GM18909 (cell line): ENCODE results near the gene CNTNAP2.
"Not testable (repeated sequence)": the region's sequence is repeated elsewhere in the genome, so short reads cannot be mapped to it uniquely, and the experiment has no call there.

Experiments
- ATAC-seq: cut with Tn5 transposase; IDR thresholded peaks from one replicate; pipeline ENCODE4 v1.9.1; 2021; ENCODE audit warnings: mild to moderate bottlenecking; ENCODE audit not compliant: unreplicated experiment, poor library complexity

Gene CNTNAP2

DNA sequence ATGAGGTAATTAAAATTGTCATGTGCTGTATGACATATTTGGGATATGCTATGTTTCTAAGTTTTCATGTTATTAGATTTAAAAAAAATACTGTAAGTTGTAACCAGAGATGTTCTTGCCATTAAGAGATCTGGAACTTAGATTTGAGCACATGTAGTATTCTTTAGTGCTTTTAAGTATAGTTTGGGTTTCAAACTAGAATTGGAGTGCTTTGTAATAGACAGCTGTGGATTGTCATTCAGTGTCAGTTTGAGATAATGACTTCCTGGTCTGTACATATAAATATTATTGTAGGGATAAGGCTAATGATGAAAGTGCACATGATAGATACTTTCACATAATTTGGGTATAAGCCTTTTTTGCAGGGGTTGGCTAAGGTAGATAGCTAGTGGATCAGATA, 936.2 kb downstream of the CNTNAP2 start:
- no peak for ATAC-seq

GRCh38 chr7:147053746-147054145, 937.1 kb downstream of the CNTNAP2 start:
- no peak for ATAC-seq

DNA sequence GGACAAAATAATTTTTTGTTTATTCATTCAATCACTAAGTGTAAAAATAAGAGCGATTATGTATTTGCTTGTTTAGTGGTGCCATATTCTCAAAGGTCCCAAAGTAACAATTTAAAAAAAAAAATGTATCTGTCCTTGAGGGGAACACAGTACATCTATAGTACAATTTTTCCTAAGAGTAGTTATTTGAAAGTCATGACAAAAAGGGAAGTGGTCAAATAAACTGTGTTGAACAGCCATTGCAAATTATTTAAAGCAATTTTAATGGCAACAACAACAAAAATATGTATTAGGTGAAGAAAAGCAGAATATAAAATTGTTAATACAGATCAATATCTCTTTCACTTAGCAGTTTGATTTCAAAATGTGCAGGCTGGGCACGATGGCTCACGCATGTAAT, 943.5 kb downstream of the CNTNAP2 start:
- no peak for ATAC-seq

DNA sequence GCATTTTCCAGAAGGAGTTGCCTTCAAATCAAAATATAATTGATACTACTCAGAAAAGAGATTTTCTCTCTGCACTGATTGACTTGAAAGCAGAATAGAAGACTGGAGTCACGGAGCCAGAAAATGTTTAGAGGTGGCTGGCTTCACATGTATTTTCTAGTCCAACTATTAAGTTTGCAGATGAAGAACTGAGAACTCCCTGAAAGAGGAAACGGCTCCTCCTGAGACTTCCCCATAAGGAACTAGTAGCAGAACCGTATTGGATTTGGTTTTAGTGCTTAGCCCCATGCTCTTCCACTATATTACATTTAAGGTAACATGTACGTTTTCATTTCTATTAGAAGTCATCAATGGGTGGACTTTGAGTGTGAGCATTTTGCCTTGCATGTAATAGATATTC, 946.3 kb downstream of the CNTNAP2 start:
- no peak for ATAC-seq

GRCh38 chr7:147068842-147069241, 952.2 kb downstream of the CNTNAP2 start:
- no peak for ATAC-seq

GRCh38 chr7:147069771-147070170, 953.2 kb downstream of the CNTNAP2 start:
- ATAC-seq = no peak

- ATAC-seq = no peak
These were observed 954.3 kb downstream of the CNTNAP2 start for GRCh38 chr7:147070886-147071285.

DNA sequence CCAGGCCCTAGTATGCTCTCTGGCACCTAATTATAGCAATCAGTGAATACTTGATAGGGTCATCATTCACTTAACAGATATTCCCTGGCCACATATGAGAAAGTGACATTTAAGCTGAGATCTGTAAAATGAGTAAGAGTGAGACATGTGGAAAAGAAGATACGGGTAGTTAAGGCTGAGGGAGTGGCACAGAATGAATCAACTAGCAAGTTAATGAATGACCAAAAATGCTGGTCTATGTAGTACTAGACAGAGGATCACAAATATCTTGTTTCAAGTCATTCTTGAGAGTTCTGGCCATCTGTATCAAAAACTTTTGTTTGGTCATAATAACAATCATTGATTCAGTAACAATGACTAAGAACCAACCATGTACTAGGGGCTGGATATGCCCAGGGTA, 954.9 kb downstream of the CNTNAP2 start:
- ATAC-seq = no peak

- ATAC-seq = no peak
These were observed 961.7 kb downstream of the CNTNAP2 start for GRCh38 chr7:147078312-147078711.

- no peak for ATAC-seq
These were observed 962.5 kb downstream of the CNTNAP2 start for GRCh38 chr7:147079083-147079482.

- no peak for ATAC-seq
These were observed 963.4 kb downstream of the CNTNAP2 start for GRCh38 chr7:147079921-147080420.

- ATAC-seq = no peak
These were observed 964.5 kb downstream of the CNTNAP2 start for GRCh38 chr7:147081117-147081516.

- ATAC-seq = no peak
These were observed 972.5 kb downstream of the CNTNAP2 start for GRCh38 chr7:147089051-147089461.

DNA sequence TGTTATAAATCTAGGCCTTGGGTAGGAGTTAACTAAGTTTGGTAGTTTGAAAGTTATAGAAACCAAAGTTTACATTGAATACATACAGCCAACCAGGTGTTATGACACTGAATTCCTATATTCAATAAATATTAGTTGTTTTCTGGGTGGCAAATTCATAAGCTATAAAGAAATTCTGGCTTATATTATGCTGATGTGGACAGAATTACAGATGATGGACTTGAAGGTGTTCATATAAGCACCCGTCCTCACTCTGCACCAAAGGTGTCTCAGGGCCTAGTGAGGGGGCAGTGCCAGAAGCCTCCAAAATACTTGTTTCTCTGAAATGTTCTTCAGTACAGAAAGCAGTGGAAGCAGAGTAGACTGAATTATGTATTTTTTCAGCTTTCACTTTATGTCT, 973.0 kb downstream of the CNTNAP2 start:
- ATAC-seq = no peak

DNA sequence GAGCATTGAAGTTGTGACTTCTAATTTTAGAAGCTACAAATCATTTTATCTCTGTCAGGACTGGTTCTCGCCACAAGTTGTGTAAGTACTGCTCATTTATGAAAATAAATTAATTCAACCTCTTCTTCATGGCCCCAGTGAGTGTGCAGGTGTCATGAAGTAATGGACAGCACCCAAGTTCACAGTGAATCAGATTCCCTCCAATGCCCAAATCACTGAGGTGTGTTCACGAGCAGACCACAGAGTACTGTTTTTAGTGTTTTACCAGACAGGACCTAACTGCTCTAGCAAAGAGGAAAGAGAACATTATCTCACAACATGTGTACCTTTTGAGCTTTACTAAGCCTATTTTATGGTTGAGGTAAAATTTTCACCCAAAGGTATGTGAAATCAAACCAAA, 980.0 kb downstream of the CNTNAP2 start:
- ATAC-seq = no peak

DNA sequence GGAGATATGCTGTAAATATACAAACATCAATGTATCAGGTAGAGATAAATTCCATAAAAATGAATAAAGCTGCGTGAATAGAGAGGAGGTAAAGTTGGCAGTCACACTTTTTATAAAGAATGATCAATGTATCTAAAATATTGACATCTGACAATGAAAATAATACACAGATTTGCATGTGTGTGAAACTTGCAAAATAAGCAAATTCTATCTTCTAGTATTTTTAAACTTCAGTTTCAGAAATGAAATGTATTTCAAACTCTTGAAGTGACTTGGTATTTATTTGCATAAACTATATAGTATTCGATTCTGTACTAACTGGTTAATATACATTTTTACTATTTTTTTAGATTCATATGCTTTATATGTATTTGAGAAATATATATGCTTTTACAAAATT, 986.6 kb downstream of the CNTNAP2 start:
- no peak for ATAC-seq

DNA sequence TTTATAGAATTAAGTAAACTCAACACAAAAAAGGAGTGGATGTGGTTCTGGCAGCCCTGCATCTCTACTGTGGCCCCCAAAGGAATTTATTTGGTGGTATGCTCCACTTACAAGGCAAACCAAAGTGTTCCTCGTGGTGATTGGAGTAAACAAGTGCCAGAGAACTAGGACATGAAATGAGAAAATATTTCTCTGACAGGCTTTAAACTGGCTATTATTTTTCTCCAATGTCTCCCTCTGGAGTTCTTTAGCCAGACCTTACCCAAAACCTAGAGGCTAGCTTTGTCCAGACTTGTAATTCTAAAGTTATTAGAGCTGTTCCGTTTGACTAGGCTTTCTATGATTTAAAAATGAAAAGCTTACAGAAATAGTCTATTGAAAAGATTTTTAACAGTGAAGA, 990.1 kb downstream of the CNTNAP2 start:
- ATAC-seq = no peak

- not testable (repeated sequence) for ATAC-seq
These were observed 997.9 kb downstream of the CNTNAP2 start for GRCh38 chr7:147114525-147114924.

GRCh38 chr7:147136352-147136751, 1019.8 kb downstream of the CNTNAP2 start:
- ATAC-seq = no peak

DNA sequence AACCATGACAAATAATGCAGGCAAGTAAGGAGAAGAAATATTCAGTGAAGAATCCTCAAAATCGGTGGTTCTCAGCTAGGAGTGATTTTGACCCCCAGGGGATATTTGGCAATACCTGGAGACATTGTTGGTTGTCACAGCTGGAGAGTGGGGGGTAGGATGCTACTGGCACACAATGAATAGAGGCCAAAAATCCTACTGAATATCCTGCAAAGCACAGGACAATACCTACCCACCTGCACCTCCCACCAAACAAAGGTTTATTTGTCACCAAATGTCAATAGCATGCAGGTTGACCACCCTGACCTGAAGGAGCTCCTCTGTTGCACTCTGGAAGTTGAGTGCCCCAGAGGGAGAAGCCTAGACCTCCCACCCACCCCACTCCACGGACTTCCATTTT, 1028.6 kb downstream of the CNTNAP2 start:
- ATAC-seq = no peak

DNA sequence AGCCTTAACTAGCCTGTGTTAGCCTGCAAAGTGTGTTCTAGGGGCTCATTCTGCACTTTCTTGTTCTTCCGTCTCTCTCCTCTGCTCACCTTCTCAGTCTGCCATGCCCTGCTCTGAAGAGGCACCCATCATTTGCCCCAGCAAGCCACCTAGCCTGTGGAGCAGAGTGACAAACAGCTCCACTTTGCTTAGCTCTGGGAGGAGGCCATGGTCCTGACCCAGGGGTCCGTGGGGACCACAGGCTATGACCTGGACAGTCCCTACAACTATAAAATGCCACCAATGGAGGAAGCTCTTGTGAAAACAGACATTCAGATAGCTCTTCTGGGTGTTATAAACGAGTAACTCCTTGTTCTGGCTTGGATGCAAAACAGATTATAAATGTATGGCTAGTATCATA, 1029.6 kb downstream of the CNTNAP2 start:
- ATAC-seq = no peak

- no peak for ATAC-seq
These were observed 1035.1 kb downstream of the CNTNAP2 start for GRCh38 chr7:147151661-147152060.

- ATAC-seq = no peak
These were observed 1037.0 kb downstream of the CNTNAP2 start for GRCh38 chr7:147153571-147153970.
